ENCODE measurements around the gene GALM.
"Not testable (repeated sequence)": the region's sequence is repeated elsewhere in the genome, so short reads cannot be mapped to it uniquely, and the experiment has no call there.

Gene GALM

DNA sequence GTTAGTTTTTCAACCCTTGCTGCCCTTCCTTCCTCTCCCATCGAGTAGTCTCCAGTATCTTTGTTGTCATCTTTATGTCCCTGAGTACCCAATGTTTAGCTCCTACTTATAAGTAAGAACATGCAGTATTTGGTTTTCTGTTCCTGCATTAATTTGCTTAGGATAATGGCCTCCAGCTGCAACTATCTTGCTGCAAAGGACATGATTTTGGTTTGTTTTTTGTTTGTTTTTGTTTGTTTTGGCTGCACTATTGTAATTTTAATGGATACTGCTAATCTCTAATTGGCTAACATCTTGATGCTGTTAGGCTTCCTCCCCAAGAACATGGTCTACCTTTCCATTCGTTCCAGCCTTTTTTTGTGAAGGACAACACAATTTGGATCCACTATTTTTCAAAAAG is 32.0 kb upstream of the GALM start:
- Mint-ChIP-seq H3K4me1 (peaks cover 4% of the 10 kb centered on the region), H3K27ac (no peak overlapping the region)
- TF ChIP-seq, protein P1, sequence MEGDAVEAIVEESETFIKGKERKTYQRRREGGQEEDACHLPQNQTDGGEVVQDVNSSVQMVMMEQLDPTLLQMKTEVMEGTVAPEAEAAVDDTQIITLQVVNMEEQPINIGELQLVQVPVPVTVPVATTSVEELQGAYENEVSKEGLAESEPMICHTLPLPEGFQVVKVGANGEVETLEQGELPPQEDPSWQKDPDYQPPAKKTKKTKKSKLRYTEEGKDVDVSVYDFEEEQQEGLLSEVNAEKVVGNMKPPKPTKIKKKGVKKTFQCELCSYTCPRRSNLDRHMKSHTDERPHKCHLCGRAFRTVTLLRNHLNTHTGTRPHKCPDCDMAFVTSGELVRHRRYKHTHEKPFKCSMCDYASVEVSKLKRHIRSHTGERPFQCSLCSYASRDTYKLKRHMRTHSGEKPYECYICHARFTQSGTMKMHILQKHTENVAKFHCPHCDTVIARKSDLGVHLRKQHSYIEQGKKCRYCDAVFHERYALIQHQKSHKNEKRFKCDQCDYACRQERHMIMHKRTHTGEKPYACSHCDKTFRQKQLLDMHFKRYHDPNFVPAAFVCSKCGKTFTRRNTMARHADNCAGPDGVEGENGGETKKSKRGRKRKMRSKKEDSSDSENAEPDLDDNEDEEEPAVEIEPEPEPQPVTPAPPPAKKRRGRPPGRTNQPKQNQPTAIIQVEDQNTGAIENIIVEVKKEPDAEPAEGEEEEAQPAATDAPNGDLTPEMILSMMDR (IDR thresholded peaks at IDR 0.05), result no peak

DNA sequence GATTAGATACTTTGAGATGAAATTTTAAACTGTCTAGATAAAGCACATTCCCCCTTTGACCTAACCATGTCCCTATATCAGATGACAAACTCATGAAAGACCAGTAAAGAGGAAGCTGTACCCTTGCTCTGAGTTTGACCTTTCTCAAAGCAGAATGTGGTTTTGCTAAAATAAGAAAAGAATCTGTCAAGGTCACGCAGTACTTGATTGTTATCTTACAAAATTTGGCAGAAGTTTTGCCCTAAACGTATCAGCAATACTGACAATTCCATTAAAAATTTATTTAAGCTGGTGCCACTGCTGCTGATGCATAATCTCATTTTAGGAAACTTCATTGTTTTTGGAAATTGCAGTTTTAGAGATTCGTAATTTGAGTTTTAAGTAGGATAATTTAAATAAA is 31.2 kb upstream of the GALM start:
- TF ChIP-seq, protein P1 (IDR thresholded peaks at IDR 0.05), result no peak
- H3K27me3 Mint-ChIP-seq (ENCODE audit: low read depth, poor library complexity), result peaks cover 10% of the 10 kb centered on the region
- H3K27ac Mint-ChIP-seq, result no peak overlapping the region
- H3K36me3 Mint-ChIP-seq (ENCODE audit: low read depth), result no peaks in the 10 kb centered on the region
- no peak overlapping the region for H3K4me3 Mint-ChIP-seq
- H3K9me3 Mint-ChIP-seq, result peaks cover 8% of the 10 kb centered on the region
- no peak for DNase-seq
- peaks cover 4% of the 10 kb centered on the region for H3K4me1 Mint-ChIP-seq

More for the DNA sequence above, 32.0 kb upstream of the GALM start:
- H3K9me3 Mint-ChIP-seq, result peaks cover 13% of the 10 kb centered on the region
- DNase-seq, result no peak
- peaks cover 10% of the 10 kb centered on the region for H3K27me3 Mint-ChIP-seq (ENCODE audit: low read depth, poor library complexity)
- H3K4me3 Mint-ChIP-seq, result no peak overlapping the region
- no peaks in the 10 kb centered on the region for H3K36me3 Mint-ChIP-seq (ENCODE audit: low read depth)

DNA sequence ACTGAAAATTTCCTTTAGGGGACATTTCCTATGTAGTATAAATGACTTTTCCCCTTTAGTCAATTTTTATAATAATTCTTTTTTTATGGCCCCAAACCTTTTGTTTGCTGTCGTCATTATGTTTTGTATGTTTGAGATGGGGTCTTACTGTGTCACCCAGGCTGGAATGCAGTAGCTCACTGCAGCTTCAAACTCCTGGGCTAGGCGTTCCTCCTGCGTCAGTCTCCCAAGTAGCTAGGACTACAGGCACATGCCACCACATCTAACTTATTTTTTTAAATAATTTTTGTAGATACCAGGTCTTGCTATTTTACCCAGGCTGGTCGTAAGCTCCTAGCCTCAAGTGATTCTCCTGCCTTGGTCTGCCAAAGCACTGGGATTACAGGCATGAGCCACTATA is 30.8 kb upstream of the GALM start:
- Mint-ChIP-seq H3K4me3 (no peak overlapping the region), H3K4me1 (peaks cover 4% of the 10 kb centered on the region), H3K36me3 (ENCODE audit: low read depth) (no peaks in the 10 kb centered on the region), H3K27ac (no peak overlapping the region), H3K9me3 (peaks cover 3% of the 10 kb centered on the region), H3K27me3 (ENCODE audit: low read depth, poor library complexity) (peaks cover 9% of the 10 kb centered on the region)
- TF ChIP-seq, protein P1 (IDR thresholded peaks at IDR 0.05), result no peak
- no peak for DNase-seq

DNA sequence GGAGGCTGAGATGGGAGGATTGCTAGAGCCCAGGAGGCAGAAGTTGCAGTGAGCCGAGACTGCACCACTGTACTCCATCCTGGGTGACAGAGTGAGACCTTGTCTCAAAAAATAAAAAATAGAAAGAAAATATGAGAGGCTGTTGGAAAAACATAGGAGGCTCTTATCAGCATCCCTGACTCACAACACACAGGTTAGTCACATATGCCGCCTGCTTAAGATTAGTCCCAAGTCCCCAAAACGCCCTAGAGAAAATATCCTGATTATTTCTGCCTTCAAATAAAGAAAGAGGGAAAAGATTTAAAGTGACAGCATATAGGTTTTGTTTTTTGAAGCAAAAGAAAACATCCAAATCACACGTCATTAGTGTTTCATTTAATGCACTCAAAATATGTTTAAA is 29.8 kb upstream of the GALM start:
- TF ChIP-seq, protein P1 (IDR thresholded peaks at IDR 0.05), result no peak
- peaks cover 4% of the 10 kb centered on the region for H3K4me1 Mint-ChIP-seq
- H3K36me3 Mint-ChIP-seq (ENCODE audit: low read depth), result no peaks in the 10 kb centered on the region
- no peaks in the 10 kb centered on the region for H3K9me3 Mint-ChIP-seq
- DNase-seq, result no peak
- H3K27ac Mint-ChIP-seq, result no peak overlapping the region
- H3K27me3 Mint-ChIP-seq (ENCODE audit: low read depth, poor library complexity), result peaks cover 5% of the 10 kb centered on the region
- H3K4me3 Mint-ChIP-seq, result no peak overlapping the region

DNA sequence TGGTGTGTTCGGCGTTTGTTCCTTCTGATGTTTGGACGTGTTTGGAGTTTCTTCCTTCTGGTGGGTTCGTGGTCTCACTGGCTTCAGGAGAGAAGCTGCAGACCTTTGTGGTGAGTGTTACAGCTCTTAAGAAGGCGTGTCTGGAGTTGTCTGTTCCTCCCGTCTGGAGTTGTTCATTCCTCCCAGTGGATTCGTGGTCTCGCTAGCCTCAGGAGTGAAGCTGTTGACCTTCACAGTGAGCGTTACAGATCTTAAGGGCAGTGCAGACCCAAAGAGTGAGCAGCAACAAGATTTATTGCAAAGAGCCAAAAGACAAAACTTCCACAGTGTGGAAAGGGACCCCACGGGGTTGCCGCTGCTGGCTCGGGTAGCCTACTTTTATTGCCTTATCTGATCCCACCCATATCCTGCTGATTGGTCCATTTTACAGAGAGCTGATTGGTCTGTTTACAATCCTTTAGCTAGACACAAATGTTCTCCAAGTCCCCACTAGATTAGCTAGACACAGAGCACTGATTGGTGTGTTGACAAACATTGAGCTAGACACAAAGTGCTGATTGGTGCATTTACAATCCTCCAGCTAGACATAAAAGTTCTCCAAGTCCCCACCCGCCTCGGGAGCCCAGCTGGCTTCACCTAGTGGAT is 23.4 kb upstream of the GALM start:
- not testable (repeated sequence) for H3K4me3 Mint-ChIP-seq; DNase-seq; H3K27me3 Mint-ChIP-seq (ENCODE audit: low read depth, poor library complexity); H3K4me1 Mint-ChIP-seq; H3K27ac Mint-ChIP-seq
- H3K9me3 Mint-ChIP-seq, result peaks cover 30% of the 10 kb centered on the region
- peaks cover 10% of the 10 kb centered on the region for H3K36me3 Mint-ChIP-seq (ENCODE audit: low read depth)

DNA sequence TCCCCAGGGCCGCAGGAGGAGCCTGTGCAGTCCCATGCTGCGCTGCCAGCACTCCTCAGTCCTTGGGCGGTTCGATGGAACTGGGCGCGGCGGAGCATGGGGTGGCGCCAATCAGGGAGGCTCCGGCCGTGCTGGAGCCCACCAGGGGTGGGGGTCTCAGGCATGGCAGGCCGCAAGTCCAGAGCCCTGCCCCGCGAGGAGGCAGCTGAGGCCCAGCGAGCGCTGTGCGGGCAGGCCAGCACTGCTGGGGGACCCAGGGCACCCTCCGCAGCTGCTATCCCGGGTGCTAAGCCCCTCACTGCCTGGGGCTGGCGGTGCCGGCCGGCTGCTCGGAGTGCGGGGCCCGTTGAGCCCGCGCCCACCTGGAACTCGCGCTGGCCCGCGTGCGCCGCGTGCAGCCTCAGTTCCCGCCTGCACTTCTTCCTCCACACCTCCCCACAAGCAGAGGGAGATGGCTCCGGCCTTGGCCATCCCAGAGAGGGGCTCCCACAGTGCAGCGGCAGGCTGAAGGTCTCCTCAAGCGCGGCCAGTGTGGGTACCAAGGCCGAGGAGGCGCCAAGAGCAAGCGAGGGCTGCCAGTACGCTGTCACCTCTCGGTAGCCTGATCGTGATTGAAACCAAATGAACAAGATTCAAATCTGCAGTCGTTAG is 22.8 kb upstream of the GALM start:
- Mint-ChIP-seq H3K27ac (no peak overlapping the region), H3K36me3 (ENCODE audit: low read depth) (peaks cover 10% of the 10 kb centered on the region), H3K9me3 (peaks cover 30% of the 10 kb centered on the region), H3K27me3 (ENCODE audit: low read depth, poor library complexity) (peaks cover 2% of the 10 kb centered on the region), H3K4me3 (no peak overlapping the region), H3K4me1 (no peaks in the 10 kb centered on the region)
- TF ChIP-seq, protein P1 (IDR thresholded peaks at IDR 0.05), result no peak
- no peak for DNase-seq

DNA sequence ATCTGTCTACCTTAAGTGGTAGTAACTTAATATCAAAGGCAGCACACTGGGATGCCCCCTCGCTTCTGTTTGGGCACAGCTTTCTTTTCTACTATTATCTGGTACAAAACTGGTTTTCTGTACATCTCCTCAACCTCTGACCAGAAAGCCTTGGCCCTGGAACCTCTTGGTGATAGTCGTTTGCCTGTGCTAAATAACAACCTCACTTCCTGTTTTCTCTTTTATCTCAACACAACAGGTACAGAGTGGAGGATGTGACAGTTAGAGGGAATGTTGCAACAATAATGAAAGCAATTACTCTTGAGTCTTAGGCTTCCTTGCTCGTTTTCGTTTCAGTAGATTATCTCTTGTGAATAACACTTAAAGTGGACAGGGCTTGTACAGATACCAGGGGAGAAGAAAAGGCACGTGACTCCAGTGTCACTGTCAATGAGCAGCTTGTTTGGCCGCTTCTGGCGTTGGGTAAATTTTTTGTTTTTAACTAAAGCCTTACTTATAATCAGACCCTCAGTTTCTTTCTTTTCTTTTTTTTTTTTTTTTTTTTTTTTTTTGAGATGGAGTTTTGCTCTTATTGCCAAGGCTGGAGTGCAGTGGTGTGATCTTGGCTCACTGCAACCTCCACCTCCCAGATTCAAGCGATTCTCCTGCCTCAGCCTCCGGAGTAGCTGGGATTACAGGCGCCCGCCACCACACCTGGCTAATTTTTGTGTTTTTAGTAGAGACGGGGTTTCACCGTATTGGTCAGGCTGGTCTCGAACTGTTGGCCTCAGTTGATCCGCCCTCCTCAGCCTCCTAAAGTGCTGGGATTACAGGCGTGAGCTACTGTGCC is 22.0 kb upstream of the GALM start:
- not testable (repeated sequence) for H3K27me3 Mint-ChIP-seq (ENCODE audit: low read depth, poor library complexity); DNase-seq; H3K4me1 Mint-ChIP-seq; H3K4me3 Mint-ChIP-seq; H3K27ac Mint-ChIP-seq
- peaks cover 30% of the 10 kb centered on the region for H3K9me3 Mint-ChIP-seq
- H3K36me3 Mint-ChIP-seq (ENCODE audit: low read depth), result peaks cover 10% of the 10 kb centered on the region

Measured in nephron progenitor cell (in vitro differentiated cells).